Central memory CD8-positive, alpha-beta T cell (primary cell): ENCODE measurements around the gene PPP3CB.
"Not testable (repeated sequence)": the region's sequence is repeated elsewhere in the genome, so short reads cannot be mapped to it uniquely, and the experiment has no call there.

Experiments
- ATAC-seq: fragments of 150-1000 bp; cut with Tn5 transposase; replicated peaks from 2 replicates; pipeline ENCODE4 v1.10.0; 2022; ENCODE audit warnings: mild to moderate bottlenecking, moderate FRiP score, moderate number of reproducible peaks; ENCODE audit not compliant: poor library complexity, severe bottlenecking; ENCODE audit errors: extremely low read depth
- DNase-seq, 2 donors: peaks; one replicate each; pipeline ENCODE4 v3.0.0; 2021; ENCODE audit warnings: low spot score in 2 of 2
- H3K27ac Mint-ChIP-seq: one replicate; pipeline ENCODE4 v1.8.0; 2022; ENCODE audit warnings: low read depth, mild to moderate bottlenecking, moderate library complexity, mixed read lengths
- H3K27me3 Mint-ChIP-seq: one replicate; pipeline ENCODE4 v1.8.0; 2022; ENCODE audit warnings: mixed read lengths
- H3K36me3 Mint-ChIP-seq: one replicate; pipeline ENCODE4 v1.8.0; 2022; ENCODE audit warnings: mild to moderate bottlenecking, moderate library complexity, mixed read lengths; ENCODE audit not compliant: insufficient read depth
- H3K4me1 Mint-ChIP-seq: one replicate; pipeline ENCODE4 v1.8.0; 2022; ENCODE audit warnings: mixed read lengths
- H3K4me3 Mint-ChIP-seq: one replicate; pipeline ENCODE4 v1.8.0; 2022; ENCODE audit warnings: mild to moderate bottlenecking, moderate library complexity, mixed read lengths
- H3K9me3 Mint-ChIP-seq: one replicate; pipeline ENCODE4 v1.8.0; 2022; ENCODE audit warnings: mixed read lengths

The PPP3CB gene

DNA sequence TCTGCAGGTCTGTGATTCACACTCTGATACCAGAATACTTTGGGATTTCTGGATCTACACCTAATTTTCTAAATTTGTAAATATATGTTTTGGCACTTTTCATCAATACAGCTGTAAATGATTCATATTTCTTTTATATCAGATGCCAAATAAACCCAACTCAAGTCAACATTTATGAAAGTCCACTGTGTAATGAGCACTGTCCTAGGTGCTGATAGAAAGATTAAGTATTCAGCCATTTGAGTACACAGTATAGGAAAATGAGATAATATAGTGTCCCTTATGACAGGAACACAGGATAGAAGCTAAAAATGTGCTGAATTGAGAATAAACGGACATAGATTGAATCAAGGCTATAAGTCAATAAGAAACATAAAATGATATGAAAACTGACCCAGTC lies 88.3 kb downstream of the PPP3CB start:
- DNase-seq (no peak), ATAC-seq (no peak)
- Mint-ChIP-seq H3K36me3 (peaks cover 6% of the 10 kb centered on the region), H3K27ac (no peak overlapping the region), H3K27me3 (no peaks in the 10 kb centered on the region), H3K9me3 (no peaks in the 10 kb centered on the region), H3K4me3 (no peak overlapping the region), H3K4me1 (peaks cover 69% of the 10 kb centered on the region)

DNA sequence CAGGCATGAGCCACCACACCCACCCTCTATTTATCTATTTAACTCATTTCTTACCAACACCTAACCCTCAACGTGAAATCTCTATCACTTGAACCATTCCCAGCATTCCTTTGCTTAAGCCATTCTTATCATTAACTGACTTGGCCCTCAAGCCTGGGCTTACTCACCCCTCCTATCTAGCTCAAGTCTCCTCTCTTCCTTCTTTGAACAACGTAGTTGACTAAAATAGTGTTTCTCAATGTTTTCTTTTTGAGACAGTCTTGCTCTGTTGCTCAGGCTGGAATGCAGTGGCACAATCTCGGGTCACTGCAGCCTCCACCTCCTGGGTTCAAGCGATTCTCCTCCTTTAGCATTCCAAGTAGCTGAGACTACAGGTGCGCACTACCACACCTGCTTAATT lies 89.0 kb downstream of the PPP3CB start:
- H3K9me3 Mint-ChIP-seq, result no peaks in the 10 kb centered on the region
- H3K4me1 Mint-ChIP-seq, result peaks cover 69% of the 10 kb centered on the region
- H3K27me3 Mint-ChIP-seq, result no peaks in the 10 kb centered on the region
- ATAC-seq (no peak), DNase-seq (no peak)
- no peak overlapping the region for H3K27ac Mint-ChIP-seq
- H3K36me3 Mint-ChIP-seq, result peaks cover 6% of the 10 kb centered on the region
- H3K4me3 Mint-ChIP-seq, result no peak overlapping the region

GRCh38 chr10:73405556-73405955 lies 90.3 kb downstream of the PPP3CB start:
- DNase-seq, result no peak
- Mint-ChIP-seq H3K36me3 (peaks cover 6% of the 10 kb centered on the region), H3K27me3 (no peaks in the 10 kb centered on the region), H3K27ac (no peak overlapping the region), H3K4me1 (peaks cover 68% of the 10 kb centered on the region), H3K4me3 (no peak overlapping the region), H3K9me3 (no peaks in the 10 kb centered on the region)
- ATAC-seq, result no peak

GRCh38 chr10:73404690-73405089 lies 91.1 kb downstream of the PPP3CB start:
- Mint-ChIP-seq H3K9me3 (no peaks in the 10 kb centered on the region), H3K4me1 (peaks cover 59% of the 10 kb centered on the region), H3K4me3 (no peak overlapping the region), H3K36me3 (peaks cover 7% of the 10 kb centered on the region), H3K27me3 (no peaks in the 10 kb centered on the region), H3K27ac (no peak overlapping the region)
- DNase-seq (no peak), ATAC-seq (no peak)

GRCh38 chr10:73401636-73402035 lies 94.2 kb downstream of the PPP3CB start:
- ATAC-seq (no peak), DNase-seq (no peak)
- H3K4me1 Mint-ChIP-seq, result peaks cover 32% of the 10 kb centered on the region
- peaks cover 18% of the 10 kb centered on the region for H3K36me3 Mint-ChIP-seq
- H3K4me3 Mint-ChIP-seq, result no peak overlapping the region
- no peaks in the 10 kb centered on the region for H3K9me3 Mint-ChIP-seq
- H3K27me3 Mint-ChIP-seq, result no peaks in the 10 kb centered on the region
- no peak overlapping the region for H3K27ac Mint-ChIP-seq

- no peaks in the 10 kb centered on the region for H3K9me3 Mint-ChIP-seq
- peaks cover 29% of the 10 kb centered on the region for H3K36me3 Mint-ChIP-seq
- peaks cover 18% of the 10 kb centered on the region for H3K4me1 Mint-ChIP-seq
- ATAC-seq (no peak), DNase-seq (no peak)
- H3K27me3 Mint-ChIP-seq, result no peaks in the 10 kb centered on the region
- H3K27ac Mint-ChIP-seq, result no peak overlapping the region
- no peak overlapping the region for H3K4me3 Mint-ChIP-seq
Measured at GRCh38 chr10:73399063-73399462, 96.8 kb downstream of the PPP3CB start.

GRCh38 chr10:73398024-73398423 lies 97.8 kb downstream of the PPP3CB start:
- Mint-ChIP-seq H3K27ac (no peak overlapping the region), H3K36me3 (peaks cover 32% of the 10 kb centered on the region)

DNA sequence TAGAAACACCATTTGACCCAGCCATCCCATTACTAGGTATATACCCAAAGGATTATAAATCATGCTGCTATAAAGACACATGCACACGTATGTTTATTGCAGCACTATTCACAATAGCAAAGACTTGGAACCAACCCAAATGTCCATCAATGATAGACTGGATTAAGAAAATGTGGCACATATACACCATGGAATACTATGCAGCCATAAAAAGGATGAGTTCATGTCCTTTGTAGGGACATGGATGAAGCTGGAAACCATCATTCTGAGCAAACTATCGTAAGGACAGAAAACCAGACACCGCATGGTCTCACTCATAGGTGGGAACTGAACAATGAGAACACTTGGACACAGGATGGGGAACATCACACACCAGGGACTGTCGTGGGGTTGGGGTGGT lies 101.5 kb downstream of the PPP3CB start:
- H3K9me3 Mint-ChIP-seq, H3K4me1 Mint-ChIP-seq, ATAC-seq, H3K27me3 Mint-ChIP-seq, H3K4me3 Mint-ChIP-seq, DNase-seq, H3K27ac Mint-ChIP-seq: not testable (repeated sequence)
- H3K36me3 Mint-ChIP-seq, result peaks cover 54% of the 10 kb centered on the region

More at GRCh38 chr10:73398024-73398423, 97.8 kb downstream of the PPP3CB start:
- no peaks in the 10 kb centered on the region for H3K9me3 Mint-ChIP-seq
- ATAC-seq, result no peak
- DNase-seq, result no peak
- H3K27me3 Mint-ChIP-seq, result no peaks in the 10 kb centered on the region
- peaks cover 11% of the 10 kb centered on the region for H3K4me1 Mint-ChIP-seq
- no peak overlapping the region for H3K4me3 Mint-ChIP-seq

DNA sequence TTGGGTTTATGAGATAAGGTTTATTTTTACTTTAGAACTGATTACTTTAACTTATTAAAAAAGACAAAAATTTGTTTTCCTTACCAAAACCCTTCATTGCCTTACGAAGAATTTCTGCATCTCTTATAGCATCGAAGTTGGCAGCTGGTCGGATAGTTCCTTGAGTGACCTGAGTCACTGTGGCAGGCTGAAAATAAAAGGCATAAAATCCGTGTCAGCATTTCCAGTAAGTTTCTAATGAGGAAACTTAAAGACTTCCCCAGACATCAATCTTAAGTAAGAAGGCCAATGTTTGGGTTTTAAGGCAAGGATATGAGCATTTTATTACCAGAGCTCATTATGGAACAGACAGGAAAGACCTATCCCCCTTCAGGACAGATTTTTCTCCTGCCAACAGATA lies 107.6 kb downstream of the PPP3CB start:
- Mint-ChIP-seq H3K27ac (no peak overlapping the region), H3K4me3 (no peak overlapping the region), H3K4me1 (peaks cover 9% of the 10 kb centered on the region), H3K36me3 (peaks cover 79% of the 10 kb centered on the region), H3K9me3 (no peaks in the 10 kb centered on the region), H3K27me3 (no peaks in the 10 kb centered on the region)
- DNase-seq, result no peak
- ATAC-seq, result no peak

GRCh38 chr10:73386583-73386982 lies 109.2 kb downstream of the PPP3CB start:
- Mint-ChIP-seq H3K27ac (no peak overlapping the region), H3K4me3 (no peak overlapping the region)

More at GRCh38 chr10:73386583-73386982, 109.2 kb downstream of the PPP3CB start:
- H3K4me1 Mint-ChIP-seq, result peaks cover 5% of the 10 kb centered on the region
- no peaks in the 10 kb centered on the region for H3K27me3 Mint-ChIP-seq
- DNase-seq, result no peak
- no peaks in the 10 kb centered on the region for H3K9me3 Mint-ChIP-seq
- H3K36me3 Mint-ChIP-seq, result peaks cover 79% of the 10 kb centered on the region
- ATAC-seq, result no peak
